Inferior parietal cortex (tissue), 1 donor: Measurements from ENCODE around the gene TCIRG1.

Source experiments
- DNase-seq: peaks from one replicate; pipeline ENCODE4 v3.0.0-alpha.2; 2016; ENCODE audit errors: extremely low spot score

Gene TCIRG1

DNA sequence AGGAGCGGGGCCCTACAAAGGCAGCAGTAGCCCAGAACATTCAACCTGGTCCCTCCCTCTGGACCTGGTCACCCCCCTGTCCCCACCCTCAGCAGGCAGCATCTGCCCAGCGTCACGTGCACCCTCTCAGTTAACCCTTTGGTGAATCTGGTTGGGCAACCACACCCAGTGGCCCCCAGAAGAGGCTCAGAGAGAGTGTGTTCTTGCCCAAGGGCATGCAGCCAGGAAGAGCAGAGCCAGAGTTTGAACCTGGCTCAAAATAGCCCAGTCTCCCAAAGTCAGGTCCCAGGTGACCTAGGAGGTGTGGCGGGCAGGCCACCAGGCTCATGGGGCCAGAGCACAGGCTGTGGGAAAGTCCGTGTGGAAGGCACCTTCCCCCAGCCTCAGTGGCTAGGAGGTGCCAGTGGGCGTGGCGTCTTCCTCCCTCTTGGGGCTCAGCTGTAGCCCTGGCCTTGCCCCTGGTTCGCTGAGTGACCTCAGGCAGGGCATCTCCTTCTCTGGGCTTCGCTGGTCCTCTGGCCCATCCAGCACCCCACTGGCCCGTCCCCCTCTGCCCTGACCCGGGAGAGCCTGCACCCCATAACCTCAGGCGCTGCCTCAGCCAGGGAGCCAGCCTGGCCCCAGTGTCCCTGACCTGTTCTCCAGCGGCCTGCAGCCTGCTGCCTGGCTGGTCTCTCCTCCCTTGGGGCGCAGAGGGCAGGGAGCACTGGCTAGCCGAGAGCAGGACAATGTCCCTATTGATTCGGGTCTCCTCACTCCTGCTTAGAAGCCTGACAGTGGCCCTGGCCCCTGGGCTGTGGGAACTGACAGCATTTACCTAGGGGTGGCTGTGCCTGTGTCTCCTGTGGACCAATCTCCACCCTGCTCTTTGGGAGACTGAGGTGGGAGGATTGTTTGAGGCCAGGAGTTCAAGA is 21.7 kb upstream of the TCIRG1 start:
- no peak for DNase-seq

DNA sequence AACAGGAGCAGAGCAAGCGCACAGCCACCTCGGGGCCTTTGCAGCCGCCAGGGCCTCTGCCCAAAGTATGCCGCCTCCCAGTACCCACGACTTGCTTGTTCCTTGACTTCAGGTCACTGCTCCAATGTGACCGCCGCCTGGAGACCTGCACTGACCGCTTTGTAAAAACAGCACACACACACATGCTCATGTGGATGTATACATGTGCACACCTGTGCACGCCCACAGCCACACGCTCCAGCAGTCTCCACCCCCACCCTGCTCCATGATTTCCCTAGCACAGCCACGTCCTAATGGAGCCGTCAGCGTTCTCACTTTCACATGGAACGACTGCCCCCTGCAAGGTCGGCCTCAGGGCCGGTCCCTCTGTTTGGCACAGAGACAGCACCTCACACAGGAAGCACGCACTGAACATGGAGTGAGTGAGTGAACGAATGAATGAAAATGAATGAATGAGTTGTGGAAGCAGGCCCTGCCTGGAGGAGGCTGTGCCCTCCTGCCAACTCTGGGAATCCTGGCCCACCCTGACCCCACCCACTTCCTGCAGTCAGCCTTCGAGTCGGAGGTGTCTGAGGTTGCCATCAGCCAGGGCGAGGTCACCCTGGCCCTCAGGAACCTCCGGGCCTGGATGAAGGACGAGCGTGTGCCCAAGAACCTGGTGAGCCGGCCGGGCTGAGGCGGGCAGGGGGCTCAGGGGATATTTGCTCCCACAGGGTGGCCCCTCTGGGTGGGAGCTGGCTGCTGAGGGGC is 20.7 kb upstream of the TCIRG1 start:
- no peak for DNase-seq

DNA sequence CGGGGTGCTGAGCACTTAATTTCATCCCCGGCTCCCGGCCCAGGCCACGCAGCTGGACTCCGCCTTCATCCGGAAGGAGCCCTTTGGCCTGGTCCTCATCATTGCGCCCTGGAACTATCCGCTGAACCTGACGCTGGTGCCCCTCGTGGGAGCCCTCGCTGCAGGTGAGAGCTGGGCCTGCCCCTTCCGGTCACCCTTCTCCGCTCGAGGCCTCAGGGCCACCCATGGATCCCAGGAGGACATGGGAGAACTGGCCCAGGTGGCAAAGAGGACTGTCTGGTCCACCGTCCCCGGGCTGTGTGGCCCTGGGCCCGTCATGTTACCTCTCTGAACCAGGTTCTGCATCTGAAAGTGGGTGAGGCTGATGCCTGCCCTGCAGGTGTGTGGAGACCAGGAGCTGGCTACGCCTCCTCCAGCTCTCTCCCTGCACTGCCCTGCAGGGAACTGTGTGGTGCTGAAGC is 20.1 kb upstream of the TCIRG1 start:
- DNase-seq: no peak

DNA sequence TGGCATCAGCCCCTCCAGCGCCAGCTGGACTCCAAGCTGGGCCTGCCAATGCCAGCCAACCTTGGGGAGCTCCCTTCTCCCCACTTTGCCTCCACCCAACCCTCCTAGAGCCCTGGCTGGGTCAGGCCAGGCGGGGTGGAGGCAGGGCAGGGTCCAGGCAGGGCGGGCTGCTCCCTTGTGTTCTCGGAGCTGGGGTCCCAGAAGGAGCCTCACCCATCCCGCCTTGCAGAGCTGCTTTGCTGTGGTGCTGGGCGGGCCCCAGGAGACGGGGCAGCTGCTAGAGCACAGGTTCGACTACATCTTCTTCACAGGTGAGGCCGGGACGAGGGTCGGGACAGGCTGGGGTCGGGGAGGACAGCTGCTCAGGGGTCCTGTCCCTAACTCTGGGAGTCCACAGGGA is 19.3 kb upstream of the TCIRG1 start:
- DNase-seq: no peak

DNA sequence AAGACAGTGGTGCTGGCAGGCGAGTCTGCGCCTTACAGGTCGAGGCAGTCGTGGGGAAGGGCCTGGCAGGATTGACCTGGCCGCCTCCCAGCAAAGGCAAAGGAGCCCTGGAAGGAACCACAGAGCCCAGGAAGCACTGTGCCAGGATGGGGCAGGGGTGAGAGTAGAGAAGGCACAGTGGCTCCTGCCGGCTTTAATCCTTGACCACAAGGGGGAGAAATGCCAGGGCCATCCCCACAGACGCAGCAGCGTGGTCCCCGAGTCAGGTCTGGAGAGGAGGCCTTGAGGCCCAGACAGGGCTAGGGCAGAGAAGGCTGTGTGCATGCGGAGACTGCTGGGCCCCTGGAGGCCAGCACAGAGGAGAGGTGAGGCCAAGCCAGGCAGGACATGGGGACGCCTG is 18.2 kb upstream of the TCIRG1 start:
- DNase-seq: no peak

DNA sequence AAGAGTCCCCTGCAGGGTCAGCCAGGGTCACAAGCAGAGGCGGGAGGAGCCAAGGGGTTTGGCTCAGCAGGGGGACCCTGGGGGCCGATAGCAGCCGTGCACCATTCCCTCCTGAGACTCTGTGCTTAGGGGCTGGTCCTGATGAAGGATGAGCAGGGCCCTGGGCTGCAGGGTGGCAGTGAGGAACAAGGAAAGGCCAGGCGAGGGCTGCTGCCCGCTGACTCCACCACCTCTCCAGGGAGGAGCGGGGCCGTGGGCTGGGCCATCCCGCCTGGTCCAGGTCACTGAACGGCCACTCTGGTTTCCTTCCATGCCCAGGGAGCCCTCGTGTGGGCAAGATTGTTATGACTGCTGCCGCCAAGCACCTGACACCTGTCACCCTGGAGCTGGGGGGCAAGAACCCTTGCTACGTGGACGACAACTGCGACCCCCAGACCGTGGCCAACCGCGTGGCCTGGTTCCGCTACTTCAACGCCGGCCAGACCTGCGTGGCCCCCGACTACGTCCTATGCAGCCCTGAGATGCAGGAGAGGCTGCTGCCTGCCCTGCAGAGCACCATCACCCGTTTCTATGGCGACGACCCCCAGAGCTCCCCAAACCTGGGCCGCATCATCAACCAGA is 17.5 kb upstream of the TCIRG1 start:
- no peak for DNase-seq

DNA sequence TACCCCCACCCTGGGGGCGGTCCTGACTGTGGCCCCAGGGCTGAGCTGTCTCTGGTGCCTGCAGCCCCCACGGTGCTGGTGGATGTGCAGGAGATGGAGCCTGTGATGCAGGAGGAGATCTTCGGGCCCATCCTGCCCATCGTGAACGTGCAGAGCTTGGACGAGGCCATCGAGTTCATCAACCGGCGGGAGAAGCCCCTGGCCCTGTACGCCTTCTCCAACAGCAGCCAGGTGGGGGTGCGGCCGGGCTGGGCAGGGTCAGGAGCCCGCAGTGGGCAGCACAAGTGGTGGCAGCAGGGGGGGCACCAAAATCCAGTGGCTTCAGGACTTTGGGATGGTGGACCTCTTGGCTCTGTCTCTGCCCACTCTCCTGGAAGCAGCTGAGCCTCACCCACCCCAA is 16.3 kb upstream of the TCIRG1 start:
- DNase-seq: no peak

DNA sequence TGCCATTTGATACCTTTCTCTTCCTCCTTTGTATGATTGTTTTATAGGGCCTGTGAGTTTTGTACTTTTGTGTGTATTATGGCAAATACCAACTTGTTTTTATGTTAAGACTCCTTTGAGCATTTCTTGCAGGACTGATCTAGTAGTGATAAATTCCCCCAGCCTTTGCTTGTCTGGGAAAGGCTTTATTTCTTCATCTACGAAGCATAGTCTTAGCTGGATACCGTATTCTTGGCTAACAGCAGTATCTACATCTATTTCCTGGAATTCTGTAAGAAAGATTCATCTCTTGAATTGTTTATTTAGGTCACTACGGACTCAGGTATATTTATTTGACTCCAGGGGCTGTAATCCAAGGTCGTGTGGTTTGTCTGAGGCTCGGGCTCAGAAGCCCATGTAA is 14.3 kb upstream of the TCIRG1 start:
- no peak for DNase-seq

DNA sequence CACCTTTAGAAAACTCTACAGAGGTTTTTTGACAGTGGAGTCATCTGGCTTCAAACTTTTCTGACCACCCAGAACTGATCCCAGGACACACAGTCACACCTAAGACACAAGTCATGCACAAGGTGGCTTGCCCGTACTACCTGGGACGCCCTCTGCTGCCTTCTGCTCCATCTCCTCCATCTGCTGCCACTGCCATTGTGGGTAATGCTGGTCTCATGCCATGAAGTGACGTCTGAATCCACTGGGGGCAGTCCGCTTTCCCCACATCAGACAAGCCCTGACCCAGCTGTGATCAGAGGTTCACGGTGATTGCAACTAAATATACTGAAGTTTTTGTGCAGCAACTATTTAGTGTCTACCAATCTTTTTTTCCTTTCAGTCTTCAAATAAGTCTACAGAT is 13.8 kb upstream of the TCIRG1 start:
- no peak for DNase-seq

DNA sequence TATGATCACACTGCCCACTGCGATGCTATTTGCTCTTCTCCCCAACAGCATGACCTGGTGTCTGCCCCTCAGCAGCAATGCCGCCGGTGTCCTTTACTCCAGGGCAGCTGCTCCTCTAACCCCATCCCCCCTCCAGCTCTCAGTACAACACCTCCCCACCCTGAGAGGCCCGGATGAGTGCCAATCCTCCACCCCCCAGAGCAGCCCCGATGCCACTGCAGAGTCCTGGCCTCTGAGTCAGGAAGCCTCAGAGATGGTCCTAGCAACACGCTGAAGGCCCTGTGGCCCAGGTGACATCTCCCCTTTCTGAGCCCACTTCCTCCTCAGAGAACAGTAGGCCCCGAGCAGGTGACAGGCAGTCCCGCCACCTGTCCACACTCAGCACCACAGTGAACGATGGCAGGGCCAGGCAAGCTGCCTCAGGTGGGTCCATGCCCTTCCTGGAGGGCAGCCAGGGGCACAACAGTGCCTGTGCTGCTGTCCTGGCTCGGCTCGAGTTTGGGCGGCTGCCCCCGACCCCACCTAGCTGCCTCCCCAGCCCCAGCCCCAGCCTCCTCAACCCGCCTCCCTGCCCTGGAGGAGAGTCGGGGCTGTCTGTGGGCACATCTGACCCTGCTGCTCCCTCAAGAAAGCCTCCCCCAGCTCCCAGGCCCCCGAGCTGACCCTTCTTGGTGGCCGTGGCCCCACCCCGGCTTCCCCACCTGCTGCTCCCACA is 12.3 kb upstream of the TCIRG1 start:
- no peak for DNase-seq

DNA sequence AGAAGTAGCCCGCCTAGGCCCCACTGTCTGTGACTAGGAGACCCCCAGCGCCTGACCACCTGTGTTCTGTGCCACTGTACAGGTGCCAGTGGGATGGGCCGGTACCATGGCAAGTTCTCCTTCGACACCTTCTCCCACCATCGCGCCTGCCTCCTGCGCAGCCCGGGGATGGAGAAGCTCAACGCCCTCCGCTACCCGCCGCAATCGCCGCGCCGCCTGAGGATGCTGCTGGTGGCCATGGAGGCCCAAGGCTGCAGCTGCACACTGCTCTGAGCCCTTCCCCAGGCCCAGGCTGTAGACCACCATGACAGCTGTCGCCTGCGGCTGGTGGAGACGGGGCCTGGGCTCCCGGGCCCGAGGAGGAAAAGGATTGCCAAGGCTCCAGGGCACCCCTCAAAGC is 11.2 kb upstream of the TCIRG1 start:
- DNase-seq: no peak

DNA sequence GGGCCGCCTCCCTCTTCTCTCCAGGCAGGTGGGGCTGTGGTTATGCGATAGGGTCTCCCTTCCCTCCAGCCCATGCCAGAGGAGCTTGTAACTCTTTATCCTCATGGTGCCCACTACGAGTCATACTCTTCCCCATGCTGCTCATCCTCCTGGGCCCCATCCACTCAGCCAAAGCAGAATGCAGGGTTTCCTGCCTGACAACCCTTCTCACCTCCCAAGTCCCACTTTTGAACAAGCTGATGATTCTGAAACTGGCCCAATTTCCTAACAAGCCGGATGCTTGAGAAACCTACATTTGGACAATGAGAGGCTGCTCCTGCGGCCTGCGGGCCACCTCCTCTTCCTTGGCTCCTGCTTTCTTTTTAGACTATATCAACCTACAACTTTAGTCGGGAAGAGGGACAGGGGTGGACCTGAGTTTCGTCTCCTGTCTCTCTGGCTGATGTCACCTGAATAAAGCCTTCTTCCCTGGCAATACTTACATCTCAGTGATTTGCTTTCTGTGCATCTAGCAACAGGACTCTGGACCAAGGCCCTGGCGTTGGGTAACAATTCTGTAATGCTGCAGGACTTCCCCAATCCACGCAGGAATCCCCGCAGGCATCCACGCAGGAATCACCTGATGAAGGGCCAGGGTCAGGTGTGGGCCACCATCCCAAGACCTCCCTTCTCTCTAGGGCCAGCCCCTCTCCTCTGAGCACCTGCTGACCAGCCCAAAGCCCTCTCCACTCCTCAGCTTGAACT is 9.9 kb upstream of the TCIRG1 start:
- DNase-seq: no peak

DNA sequence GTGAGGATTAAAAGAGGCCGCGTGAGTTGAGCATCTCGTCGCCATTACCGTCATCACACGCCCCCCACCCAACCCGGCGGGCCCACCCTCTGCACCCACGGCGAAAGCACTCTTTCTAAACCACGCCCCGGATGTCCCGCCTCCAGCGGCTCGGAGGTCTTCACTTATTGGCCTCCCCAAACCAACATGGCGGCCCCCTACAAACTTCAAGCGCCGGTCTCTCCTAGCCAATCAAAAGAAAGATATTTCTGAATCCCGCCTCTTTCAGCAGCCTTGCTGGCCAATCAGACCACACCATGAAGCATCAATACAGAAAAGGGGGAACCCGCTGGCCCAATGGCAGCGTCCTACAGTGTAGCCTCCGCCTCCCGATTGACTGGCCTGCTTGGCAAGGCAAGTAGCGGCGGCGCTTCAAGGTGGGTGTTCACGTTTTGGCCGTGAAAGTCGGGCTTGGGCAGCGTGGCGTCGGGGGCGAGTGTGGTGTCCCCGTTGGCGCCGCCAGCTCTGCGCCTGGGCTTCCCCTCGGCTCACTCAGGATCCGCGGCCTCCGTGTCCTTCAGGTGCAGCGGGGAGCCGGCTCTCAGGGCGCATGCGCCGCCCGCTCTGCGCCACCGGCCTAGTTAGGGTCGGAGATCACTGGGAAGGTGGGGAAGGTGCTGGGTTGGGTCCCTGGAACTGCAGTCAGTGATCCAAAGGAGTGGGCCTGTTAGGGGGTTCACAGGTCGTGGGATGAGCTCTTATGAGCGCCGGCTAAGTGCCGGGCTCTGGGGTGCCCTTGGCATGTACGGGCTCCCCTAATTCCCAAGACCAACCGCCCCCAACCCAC is 8.3 kb upstream of the TCIRG1 start, which contains the start of gene NDUFS8:
NDUFS8 (plus strand) TSS at position 364 of the 826 bp plus-strand sequence. CDS start 1,471 bp downstream, outside the sequence.
- DNase-seq: peak; percentile 99

DNA sequence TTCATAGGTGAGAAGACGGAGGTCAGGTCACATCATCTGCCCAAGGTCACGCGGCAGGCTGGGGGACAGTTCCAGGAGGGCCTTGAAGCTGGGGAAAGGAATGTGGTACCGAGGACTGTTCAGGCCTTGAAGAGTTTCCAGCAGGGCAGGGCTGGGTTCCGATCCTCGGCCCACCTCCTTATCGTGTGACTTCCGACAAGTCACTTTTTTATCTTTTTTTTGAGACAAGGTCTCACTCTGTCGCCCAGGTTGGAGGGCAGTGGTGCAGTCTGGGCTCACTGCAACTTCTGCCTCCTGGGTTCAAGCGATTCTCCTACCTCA is 7.7 kb upstream of the TCIRG1 start:
- DNase-seq: no peak

DNA sequence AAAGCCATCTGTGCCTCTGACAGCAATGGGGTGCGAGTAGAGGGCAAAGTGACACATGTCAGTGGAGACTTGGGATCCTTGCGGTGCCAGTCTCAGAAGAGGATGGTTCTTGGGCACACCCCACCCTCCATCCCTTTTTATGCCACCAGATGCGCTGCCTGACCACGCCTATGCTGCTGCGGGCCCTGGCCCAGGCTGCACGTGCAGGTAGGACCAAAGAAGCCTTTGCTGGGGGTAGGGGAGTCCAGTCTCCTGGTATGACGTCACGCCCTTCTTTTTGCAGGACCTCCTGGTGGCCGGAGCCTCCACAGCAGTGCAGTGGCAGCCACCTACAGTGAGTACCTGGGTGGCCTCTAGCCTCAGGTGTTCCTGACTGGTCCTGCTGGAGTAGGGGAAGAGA is 6.8 kb upstream of the TCIRG1 start:
- no peak for DNase-seq

DNA sequence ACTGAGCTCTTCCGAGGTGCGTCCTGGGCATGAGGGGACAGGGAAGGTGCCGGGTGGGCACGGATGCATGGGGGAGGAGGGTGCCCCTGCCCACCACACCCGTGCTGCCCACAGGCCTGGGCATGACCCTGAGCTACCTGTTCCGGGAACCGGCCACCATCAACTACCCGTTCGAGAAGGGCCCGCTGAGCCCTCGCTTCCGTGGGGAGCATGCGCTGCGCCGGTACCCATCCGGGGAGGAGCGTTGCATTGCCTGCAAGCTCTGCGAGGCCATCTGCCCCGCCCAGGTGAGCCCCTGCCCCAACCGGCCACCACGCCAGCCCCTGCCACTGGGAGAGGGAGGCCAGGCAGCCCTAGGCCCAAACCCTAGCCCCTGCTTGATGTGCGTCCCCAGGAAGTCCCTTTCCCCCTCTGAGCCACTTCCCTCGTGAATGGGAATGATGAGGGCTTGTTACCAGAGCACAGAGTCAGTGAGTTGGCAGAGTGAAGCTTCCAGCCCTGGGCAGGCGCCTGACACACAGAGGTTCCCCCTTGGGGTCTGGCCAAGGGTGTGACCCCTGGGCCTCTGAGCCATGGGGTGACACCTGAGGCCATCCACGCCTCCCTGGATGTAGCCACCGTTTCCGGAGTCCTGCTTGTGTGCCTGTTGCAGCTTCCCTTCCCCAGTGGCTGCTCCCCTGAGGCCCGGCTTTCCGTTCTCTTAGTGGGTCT is 5.7 kb upstream of the TCIRG1 start:
- no peak for DNase-seq

DNA sequence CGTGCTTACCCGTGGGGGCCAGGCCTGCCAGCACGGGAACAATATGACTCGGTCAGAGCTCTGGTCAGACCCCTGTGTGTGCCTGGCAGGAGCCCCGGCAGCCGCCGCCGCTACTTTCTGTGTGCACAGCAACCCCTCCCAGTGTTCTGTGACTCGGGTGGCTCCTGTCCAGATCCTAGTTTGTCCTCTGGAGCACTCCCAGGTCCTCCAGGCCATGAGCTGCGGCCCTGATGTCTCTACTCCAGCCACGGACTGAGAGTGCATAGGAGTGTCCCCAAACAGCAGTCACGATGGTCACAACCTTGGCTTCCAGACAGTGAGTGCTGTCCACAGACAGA is 5.1 kb upstream of the TCIRG1 start:
- no peak for DNase-seq

DNA sequence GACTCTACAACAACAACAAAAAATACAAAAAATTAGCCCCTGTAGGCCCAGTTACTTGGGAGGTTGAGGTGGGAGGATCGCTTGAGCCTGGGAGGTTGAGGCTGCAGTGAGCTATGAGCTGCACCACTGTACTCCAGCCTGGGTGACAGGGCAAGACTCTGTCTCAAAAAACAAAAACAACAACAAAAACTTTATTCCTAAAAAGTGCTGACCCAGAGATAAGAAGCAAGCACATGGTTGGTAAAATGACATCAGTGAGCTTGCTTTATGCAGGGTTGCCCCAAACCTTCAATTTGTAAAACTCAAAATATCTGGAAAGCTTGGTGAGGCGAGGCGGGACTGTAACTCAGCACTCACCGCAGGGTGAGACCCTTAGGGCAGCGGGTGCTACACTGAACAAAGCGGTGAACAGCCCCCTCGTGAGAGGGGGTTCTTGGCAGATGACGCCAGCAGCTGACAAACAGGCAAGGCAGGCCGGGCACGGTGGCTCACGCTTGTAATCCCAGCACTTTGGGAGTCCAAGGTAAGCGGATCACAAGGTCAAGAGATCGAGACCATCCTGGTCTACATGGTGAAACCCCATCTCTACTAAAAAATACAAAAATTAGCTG is 3.5 kb upstream of the TCIRG1 start:
- no peak for DNase-seq

DNA sequence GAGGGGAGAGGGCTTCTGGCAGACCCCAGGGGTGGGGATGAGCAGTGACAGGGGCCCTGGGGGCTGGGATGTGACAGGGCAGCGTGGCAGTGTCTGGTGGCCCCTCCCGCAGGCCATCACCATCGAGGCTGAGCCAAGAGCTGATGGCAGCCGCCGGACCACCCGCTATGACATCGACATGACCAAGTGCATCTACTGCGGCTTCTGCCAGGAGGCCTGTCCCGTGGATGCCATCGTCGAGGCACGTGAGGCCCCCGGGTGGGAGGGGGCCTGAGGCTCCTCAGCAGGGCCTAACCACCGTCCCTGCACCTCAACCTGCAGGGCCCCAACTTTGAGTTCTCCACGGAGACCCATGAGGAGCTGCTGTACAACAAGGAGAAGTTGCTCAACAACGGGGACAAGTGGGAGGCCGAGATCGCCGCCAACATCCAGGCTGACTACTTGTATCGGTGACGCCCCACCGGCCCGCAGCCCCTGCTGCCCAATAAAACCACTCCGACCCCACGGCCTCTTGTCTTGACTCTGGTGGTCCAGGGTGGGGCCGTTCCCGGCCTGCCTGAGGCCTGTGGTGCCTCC is 2.6 kb upstream of the TCIRG1 start:
- no peak for DNase-seq
